ENCODE measurements around the gene DNAJB4.

DNAJB4 gene

GRCh38 chr1:78004719-78005447 is at the start of gene DNAJB4:
Gene DNAJB4 (plus strand): TSS chr1:78004939. CDS start chr1:78005111, 172 bp downstream.
- TF ChIP-seq CTCF (IDR thresholded peaks at IDR 0.05; ENCODE audit: borderline replicate concordance, insufficient read depth, low read depth, low read length), result no peak
- peak within 1 kb of the TSS; percentile 49 for H3K4me3 ChIP-seq (ENCODE audit: low read depth, low read length)

- H3K4me3 ChIP-seq (ENCODE audit: low read depth, low read length), result no peak overlapping the region
- TF ChIP-seq CTCF (IDR thresholded peaks at IDR 0.05; ENCODE audit: borderline replicate concordance, insufficient read depth, low read depth, low read length), result no peak
Observed at GRCh38 chr1:77955709-77956108, 49.0 kb upstream of the DNAJB4 start.

- TF ChIP-seq CTCF (IDR thresholded peaks at IDR 0.05; ENCODE audit: borderline replicate concordance, insufficient read depth, low read depth, low read length), result no peak
- H3K4me3 ChIP-seq (ENCODE audit: low read depth, low read length), result no peak overlapping the region
Observed at GRCh38 chr1:77956464-77956863, 48.3 kb upstream of the DNAJB4 start.

- no peak for TF ChIP-seq CTCF (IDR thresholded peaks at IDR 0.05; ENCODE audit: borderline replicate concordance, insufficient read depth, low read depth, low read length)
- no peak overlapping the region for H3K4me3 ChIP-seq (ENCODE audit: low read depth, low read length)
Observed at GRCh38 chr1:77958391-77958790, 46.3 kb upstream of the DNAJB4 start.

GRCh38 chr1:77958850-77959249 is 45.9 kb upstream of the DNAJB4 start:
- TF ChIP-seq CTCF (IDR thresholded peaks at IDR 0.05; ENCODE audit: borderline replicate concordance, insufficient read depth, low read depth, low read length), result no peak
- no peak overlapping the region for H3K4me3 ChIP-seq (ENCODE audit: low read depth, low read length)

- TF ChIP-seq CTCF (IDR thresholded peaks at IDR 0.05; ENCODE audit: borderline replicate concordance, insufficient read depth, low read depth, low read length), result no peak
- H3K4me3 ChIP-seq (ENCODE audit: low read depth, low read length), result no peak overlapping the region
Observed at GRCh38 chr1:77961392-77961791, 43.3 kb upstream of the DNAJB4 start.

GRCh38 chr1:77966291-77966690 is 38.4 kb upstream of the DNAJB4 start:
- no peak for TF ChIP-seq CTCF (IDR thresholded peaks at IDR 0.05; ENCODE audit: borderline replicate concordance, insufficient read depth, low read depth, low read length)

More at GRCh38 chr1:77966291-77966690, 38.4 kb upstream of the DNAJB4 start:
- H3K4me3 ChIP-seq (ENCODE audit: low read depth, low read length), result no peak overlapping the region
